Ascending aorta (tissue), 2 donors: Measurements from ENCODE around the gene TUBA1A. TPM values are rescaled to one million over a fixed set of nuclear protein-coding genes. Genes with fewer than 3 reads are reported as not detected.
"Not testable (repeated sequence)": the region's sequence is repeated elsewhere in the genome, so short reads cannot be mapped to it uniquely, and the experiment has no call there.

Source experiments
- DNase-seq, 2 donors: peaks; one replicate each; pipeline ENCODE4 v3.0.0-alpha.2; 2019; ENCODE audit warnings: low spot score in 2 of 2
- H3K27ac ChIP-seq, 2 donors: fragments of 200-600 bp; sonication (generic); one replicate each; pipeline ENCODE4 v1.5.1; 2016 to 2017; ENCODE audit warnings: mild to moderate bottlenecking in 1 of 2
- H3K27me3 ChIP-seq: fragments of 200-600 bp; sonication (generic); one replicate; pipeline ENCODE4 v1.5.1; 2017
- H3K36me3 ChIP-seq, 2 donors: fragments of 200-600 bp; sonication (generic); one replicate each; pipeline ENCODE4 v1.5.1; 2016
- H3K4me1 ChIP-seq, 2 donors: fragments of 200-600 bp; sonication (generic); one replicate each; pipeline ENCODE4 v1.5.1; 2016 to 2017; ENCODE audit warnings: mild to moderate bottlenecking in 1 of 2
- H3K4me3 ChIP-seq, 2 donors: fragments of 200-600 bp; sonication (generic); one replicate each; pipeline ENCODE4 v1.5.1; 2016 to 2017; ENCODE audit warnings: mild to moderate bottlenecking in 1 of 2
- H3K9me3 ChIP-seq, 2 donors: fragments of 200-600 bp; sonication (generic); one replicate each; pipeline ENCODE4 v1.5.1; 2016
- intact Hi-C: fragments of 100-400 bp; cut with DNase I; formaldehyde crosslinking; loops from one replicate; pipeline ENCODE4 v1.15.1; 2023
- total RNA-seq: library from RNA; depleted of rRNA; stranded (reverse); fragments of >200 nt; gene quantifications from one replicate; pipeline ENCODE4 v1.1.0, GENCODE V29; 2016
- TF ChIP-seq, protein P1 (sequence below), 3 experiments: fragments of 200-600 bp in 2 of 3; fragments of 450-650 bp in 1 of 3; sonication (generic) in 2 of 3; IDR thresholded peaks; one replicate each; pipeline ENCODE4 v1.5.1; 2016 to 2019; ENCODE audit warnings: antibody characterized with exemption in 3 of 3, mild to moderate bottlenecking in 1 of 3, moderate library complexity in 1 of 3

TUBA1A gene
- total RNA-seq, 1 donor from 2014 or later: 214 TPM

DNA sequence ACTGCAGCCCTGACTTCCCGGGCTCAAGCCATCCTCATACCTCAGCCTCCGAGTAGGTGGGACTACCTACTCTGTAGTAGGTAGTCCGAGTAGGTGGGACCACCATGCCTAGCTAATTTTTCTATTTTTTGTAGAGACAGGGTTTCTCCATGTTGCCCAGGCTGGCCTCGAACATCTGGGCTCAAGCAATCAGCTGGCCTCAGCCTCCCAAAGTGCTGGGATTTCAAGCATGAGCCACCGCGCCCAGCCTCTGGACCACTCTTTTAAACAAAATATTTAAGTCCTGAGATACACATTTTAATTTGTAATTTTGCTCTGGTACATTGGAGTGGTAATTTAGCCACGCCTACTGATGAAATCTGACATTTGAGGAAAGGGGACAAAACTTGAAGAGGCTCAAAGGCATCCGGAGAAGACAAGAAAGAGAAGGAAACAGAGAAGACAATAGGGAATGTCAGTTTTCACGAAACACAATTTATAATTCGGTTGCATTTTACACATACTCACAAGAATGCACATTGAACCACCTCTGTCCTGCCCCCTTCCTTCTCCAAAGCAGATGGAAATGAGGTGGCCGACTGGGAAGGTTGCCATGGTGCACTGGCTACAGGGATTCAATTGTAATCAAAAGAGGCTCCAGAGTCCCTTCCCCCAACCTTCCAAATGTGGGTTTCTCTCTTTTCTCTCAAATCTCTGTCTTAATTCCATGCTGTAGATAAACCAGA, 9.7 kb upstream of the TUBA1A start:
- H3K36me3 ChIP-seq: no peaks in the 10 kb centered on the region
- no peak overlapping the region for H3K4me3 ChIP-seq
- no peak overlapping the region for H3K27ac ChIP-seq
- peaks cover 6 to 7% of the 10 kb centered on the region in 2 donors for H3K4me1 ChIP-seq
- TF ChIP-seq, protein P1, sequence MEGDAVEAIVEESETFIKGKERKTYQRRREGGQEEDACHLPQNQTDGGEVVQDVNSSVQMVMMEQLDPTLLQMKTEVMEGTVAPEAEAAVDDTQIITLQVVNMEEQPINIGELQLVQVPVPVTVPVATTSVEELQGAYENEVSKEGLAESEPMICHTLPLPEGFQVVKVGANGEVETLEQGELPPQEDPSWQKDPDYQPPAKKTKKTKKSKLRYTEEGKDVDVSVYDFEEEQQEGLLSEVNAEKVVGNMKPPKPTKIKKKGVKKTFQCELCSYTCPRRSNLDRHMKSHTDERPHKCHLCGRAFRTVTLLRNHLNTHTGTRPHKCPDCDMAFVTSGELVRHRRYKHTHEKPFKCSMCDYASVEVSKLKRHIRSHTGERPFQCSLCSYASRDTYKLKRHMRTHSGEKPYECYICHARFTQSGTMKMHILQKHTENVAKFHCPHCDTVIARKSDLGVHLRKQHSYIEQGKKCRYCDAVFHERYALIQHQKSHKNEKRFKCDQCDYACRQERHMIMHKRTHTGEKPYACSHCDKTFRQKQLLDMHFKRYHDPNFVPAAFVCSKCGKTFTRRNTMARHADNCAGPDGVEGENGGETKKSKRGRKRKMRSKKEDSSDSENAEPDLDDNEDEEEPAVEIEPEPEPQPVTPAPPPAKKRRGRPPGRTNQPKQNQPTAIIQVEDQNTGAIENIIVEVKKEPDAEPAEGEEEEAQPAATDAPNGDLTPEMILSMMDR (IDR thresholded peaks at IDR 0.05): no peak
- intact Hi-C loops: no loop called here
- peak in 1 of 2 donors; percentile 55 for DNase-seq
- H3K27me3 ChIP-seq: no peaks in the 10 kb centered on the region
- no peaks in the 10 kb centered on the region for H3K9me3 ChIP-seq

DNA sequence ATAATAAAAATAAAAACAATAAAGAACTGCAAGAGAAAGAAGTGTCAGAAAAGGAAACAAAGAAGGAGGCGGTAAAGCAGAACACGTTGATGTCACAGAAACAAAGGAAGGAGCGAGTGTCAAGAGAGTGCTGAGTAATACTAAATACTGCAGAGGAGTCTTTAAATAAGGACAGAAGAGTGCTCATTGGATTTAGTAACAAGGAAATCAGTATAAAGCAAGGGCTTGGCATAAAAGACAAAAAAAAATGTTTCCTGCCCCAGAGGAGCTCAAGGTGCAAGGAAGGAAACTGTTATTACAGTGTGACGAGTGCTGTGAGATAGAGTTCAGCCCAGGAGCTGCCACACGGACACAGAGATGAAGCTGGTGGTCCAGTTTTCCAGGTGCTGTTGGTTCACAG, 8.4 kb upstream of the TUBA1A start:
- peaks cover 6 to 7% of the 10 kb centered on the region in 2 donors for H3K4me1 ChIP-seq

DNA sequence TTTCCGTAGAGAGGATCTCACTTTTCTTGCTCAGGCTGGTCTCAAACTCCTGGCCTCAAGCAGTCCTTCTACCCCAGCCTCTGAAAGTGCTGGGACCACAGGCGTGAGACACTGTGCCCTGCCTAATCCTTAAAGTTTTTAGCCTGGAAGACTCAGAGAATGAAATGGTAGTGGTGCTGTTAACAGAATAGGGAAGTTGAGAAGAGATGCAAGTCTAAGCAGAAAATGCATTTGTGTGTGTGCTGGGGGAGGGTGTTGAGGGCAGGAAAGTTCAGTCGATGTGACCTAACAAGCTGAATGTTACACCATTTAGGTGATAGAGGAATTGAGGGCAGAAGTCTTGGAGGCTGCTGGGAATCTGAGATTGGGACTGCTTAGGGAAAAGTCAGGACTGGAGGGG, 6.9 kb upstream of the TUBA1A start:
- Histone ChIP-seq H3K4me1 (peaks cover 0 to under 1% of the 10 kb centered on the region in 2 donors), H3K27ac (no peak overlapping the region), H3K36me3 (no peaks in the 10 kb centered on the region), H3K27me3 (no peaks in the 10 kb centered on the region), H3K9me3 (no peaks in the 10 kb centered on the region), H3K4me3 (no peak overlapping the region)
- DNase-seq: no peak
- intact Hi-C loops: no loop called here
- TF ChIP-seq, protein P1 (IDR thresholded peaks at IDR 0.05): no peak

More for the DNA sequence above, 8.4 kb upstream of the TUBA1A start:
- peak in 1 of 2 donors; percentile 24 for DNase-seq
- intact Hi-C loops: no loop called here
- no peaks in the 10 kb centered on the region for H3K27me3 ChIP-seq
- no peak overlapping the region for H3K27ac ChIP-seq
- H3K4me3 ChIP-seq: no peak overlapping the region
- no peaks in the 10 kb centered on the region for H3K36me3 ChIP-seq
- TF ChIP-seq, protein P1 (IDR thresholded peaks at IDR 0.05): no peak
- H3K9me3 ChIP-seq: no peaks in the 10 kb centered on the region

DNA sequence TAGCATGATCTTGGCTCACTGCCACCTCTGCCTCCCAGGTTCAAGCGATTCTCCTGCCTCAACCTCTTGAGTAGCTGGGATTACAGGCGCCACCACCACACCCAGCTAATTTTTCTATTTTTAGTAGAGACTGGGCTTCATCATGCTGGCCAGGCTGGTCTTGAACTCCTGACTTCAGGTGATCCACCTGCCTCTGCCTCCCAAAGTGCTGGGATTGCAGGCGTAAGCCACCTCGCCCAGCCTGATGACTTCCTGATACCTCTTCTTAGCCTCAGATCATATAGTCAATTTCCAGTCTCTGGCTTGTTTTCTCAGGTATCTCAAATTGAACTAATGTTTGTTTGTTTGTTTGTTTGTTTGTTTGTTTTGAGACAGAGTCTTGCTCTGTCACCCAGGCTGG, 4.9 kb upstream of the TUBA1A start:
- H3K4me3 ChIP-seq, H3K4me1 ChIP-seq, H3K27ac ChIP-seq, DNase-seq, intact Hi-C loops, H3K36me3 ChIP-seq, H3K27me3 ChIP-seq, H3K9me3 ChIP-seq: not testable (repeated sequence)

DNA sequence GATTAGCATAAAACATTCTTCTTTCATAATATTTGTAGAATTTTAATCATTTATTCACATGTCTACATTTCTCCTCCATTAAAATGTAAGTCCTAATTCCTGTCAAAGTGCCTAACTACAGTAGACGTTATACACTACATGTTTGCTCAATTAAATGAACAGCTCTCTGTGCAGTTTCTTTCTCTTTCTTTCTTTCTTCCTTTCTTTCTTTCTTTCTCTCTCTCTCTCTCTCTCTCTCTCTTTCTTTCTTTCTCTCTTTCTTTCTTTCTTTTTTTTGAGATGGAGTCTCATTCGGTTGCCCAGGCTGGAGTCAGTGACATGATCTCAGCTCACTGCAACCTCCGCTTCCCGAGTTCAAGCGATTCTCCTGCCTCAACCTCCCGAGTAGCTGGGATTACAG, 2.6 kb upstream of the TUBA1A start:
- intact Hi-C loops, DNase-seq, H3K4me1 ChIP-seq, H3K9me3 ChIP-seq, H3K27me3 ChIP-seq, H3K27ac ChIP-seq, H3K36me3 ChIP-seq, H3K4me3 ChIP-seq: not testable (repeated sequence)

DNA sequence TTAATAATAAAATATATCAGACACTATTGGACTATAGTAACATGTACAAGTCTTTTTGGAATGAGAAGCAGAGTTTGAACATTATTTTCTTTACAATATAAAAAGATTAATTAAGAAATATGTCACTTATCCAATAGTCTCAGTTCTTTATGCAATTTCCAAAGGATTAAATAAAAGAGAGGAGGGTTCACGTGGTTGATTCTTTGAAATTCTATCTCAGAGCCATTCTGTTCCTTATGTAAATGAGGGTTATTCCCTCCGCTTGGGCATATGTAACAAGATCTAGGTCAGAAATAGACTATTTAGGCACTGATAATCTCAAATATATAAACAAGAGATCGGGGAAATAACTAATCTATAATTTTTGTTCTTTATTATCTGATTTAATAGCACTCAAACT, 2.1 kb upstream of the TUBA1A start:
- intact Hi-C loops: no loop called here
- TF ChIP-seq, protein P1 (IDR thresholded peaks at IDR 0.05): no peak

More for the DNA sequence above, 2.1 kb upstream of the TUBA1A start:
- peaks cover 7 to 10% of the 10 kb centered on the region in 2 donors for H3K4me1 ChIP-seq
- no peak overlapping the region for H3K27ac ChIP-seq
- peaks cover 4 to 9% of the 10 kb centered on the region in 2 donors for H3K36me3 ChIP-seq
- no peaks in the 10 kb centered on the region for H3K27me3 ChIP-seq
- no peaks in the 10 kb centered on the region for H3K9me3 ChIP-seq
- H3K4me3 ChIP-seq: no peak overlapping the region
- no peak for DNase-seq
